ENCODE measurements around the gene KCTD11. TPM values are rescaled to one million over a fixed set of nuclear protein-coding genes. Genes with fewer than 3 reads are reported as not detected.

The KCTD11 gene
- total and polyA plus RNA-seq, 2 of the 13 experiments (the other 11 are each of a cell fraction or from before 2014, with no cell fraction given): 1.6 to 2.6 TPM

GRCh38 chr17:7403043-7403726 is 51.2 kb downstream of the KCTD11 start (continued):
- TF ChIP-seq, protein P1, sequence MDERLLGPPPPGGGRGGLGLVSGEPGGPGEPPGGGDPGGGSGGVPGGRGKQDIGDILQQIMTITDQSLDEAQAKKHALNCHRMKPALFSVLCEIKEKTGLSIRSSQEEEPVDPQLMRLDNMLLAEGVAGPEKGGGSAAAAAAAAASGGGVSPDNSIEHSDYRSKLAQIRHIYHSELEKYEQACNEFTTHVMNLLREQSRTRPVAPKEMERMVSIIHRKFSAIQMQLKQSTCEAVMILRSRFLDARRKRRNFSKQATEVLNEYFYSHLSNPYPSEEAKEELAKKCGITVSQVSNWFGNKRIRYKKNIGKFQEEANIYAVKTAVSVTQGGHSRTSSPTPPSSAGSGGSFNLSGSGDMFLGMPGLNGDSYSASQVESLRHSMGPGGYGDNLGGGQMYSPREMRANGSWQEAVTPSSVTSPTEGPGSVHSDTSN (CRISPR knock-in tag; IDR thresholded peaks at IDR 0.05): no peak
- TF ChIP-seq, protein P2, sequence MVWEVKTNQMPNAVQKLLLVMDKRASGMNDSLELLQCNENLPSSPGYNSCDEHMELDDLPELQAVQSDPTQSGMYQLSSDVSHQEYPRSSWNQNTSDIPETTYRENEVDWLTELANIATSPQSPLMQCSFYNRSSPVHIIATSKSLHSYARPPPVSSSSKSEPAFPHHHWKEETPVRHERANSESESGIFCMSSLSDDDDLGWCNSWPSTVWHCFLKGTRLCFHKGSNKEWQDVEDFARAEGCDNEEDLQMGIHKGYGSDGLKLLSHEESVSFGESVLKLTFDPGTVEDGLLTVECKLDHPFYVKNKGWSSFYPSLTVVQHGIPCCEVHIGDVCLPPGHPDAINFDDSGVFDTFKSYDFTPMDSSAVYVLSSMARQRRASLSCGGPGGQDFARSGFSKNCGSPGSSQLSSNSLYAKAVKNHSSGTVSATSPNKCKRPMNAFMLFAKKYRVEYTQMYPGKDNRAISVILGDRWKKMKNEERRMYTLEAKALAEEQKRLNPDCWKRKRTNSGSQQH (CRISPR knock-in tag; IDR thresholded peaks at IDR 0.05; ENCODE audit: low read depth): 0 out of 2 replicates have a peak, but pooled peaks have one; percentile 43
- TF ChIP-seq KDM5A (IDR thresholded peaks at IDR 0.05; ENCODE audit: borderline replicate concordance, low read length): peak; percentile 28; the same call in 1 of the 2 replicates
- TF ChIP-seq, protein P3, sequence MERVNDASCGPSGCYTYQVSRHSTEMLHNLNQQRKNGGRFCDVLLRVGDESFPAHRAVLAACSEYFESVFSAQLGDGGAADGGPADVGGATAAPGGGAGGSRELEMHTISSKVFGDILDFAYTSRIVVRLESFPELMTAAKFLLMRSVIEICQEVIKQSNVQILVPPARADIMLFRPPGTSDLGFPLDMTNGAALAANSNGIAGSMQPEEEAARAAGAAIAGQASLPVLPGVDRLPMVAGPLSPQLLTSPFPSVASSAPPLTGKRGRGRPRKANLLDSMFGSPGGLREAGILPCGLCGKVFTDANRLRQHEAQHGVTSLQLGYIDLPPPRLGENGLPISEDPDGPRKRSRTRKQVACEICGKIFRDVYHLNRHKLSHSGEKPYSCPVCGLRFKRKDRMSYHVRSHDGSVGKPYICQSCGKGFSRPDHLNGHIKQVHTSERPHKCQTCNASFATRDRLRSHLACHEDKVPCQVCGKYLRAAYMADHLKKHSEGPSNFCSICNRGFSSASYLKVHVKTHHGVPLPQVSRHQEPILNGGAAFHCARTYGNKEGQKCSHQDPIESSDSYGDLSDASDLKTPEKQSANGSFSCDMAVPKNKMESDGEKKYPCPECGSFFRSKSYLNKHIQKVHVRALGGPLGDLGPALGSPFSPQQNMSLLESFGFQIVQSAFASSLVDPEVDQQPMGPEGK (CRISPR knock-in tag; IDR thresholded peaks at IDR 0.05): peak; percentile 81; the same call in 1 of the 2 replicates
- TF ChIP-seq ZNF556 (CRISPR knock-in tag; IDR thresholded peaks at IDR 0.05; ENCODE audit: borderline replicate concordance): 0 out of 2 replicates have a peak, but pooled peaks have one; percentile 5
- peak; percentile 17; the same call in 1 of the 2 replicates for TF ChIP-seq HMG20A (CRISPR knock-in tag; IDR thresholded peaks at IDR 0.05; ENCODE audit: borderline replicate concordance)
- peak; percentile 20; the same call in 1 of the 2 replicates for TF ChIP-seq THAP11 (CRISPR knock-in tag; IDR thresholded peaks at IDR 0.05)
- no peak for TF ChIP-seq LCORL (IDR thresholded peaks at IDR 0.05)
- peak; percentile 35; the same call in 1 of the 2 replicates for TF ChIP-seq LCORL (CRISPR knock-in tag; IDR thresholded peaks at IDR 0.05)
- TF ChIP-seq FOXA3 (CRISPR knock-in tag; IDR thresholded peaks at IDR 0.05): peak; percentile 68; the same call in 1 of the 2 replicates
- TF ChIP-seq SAP130 (CRISPR knock-in tag; IDR thresholded peaks at IDR 0.05; ENCODE audit: low read depth): peak; percentile 83
- TF ChIP-seq SETDB1 (CRISPR knock-in tag; IDR thresholded peaks at IDR 0.05; ENCODE audit: borderline replicate concordance): no peak
- no peak for TF ChIP-seq SPEN (CRISPR knock-in tag; IDR thresholded peaks at IDR 0.05; ENCODE audit: low read depth)
- TF ChIP-seq ZNF609 (CRISPR knock-in tag; IDR thresholded peaks at IDR 0.05; ENCODE audit: borderline replicate concordance): peak; percentile 3; the same call in 1 of the 2 replicates
- peak; percentile 48; the same call in 1 of the 2 replicates for TF ChIP-seq ATF1 (CRISPR knock-in tag; IDR thresholded peaks at IDR 0.05)
- TF ChIP-seq MEIS1 (CRISPR knock-in tag; IDR thresholded peaks at IDR 0.05; ENCODE audit: borderline replicate concordance): peak; percentile 69; the same call in 1 of the 2 replicates
- 0 out of 2 replicates have a peak, but pooled peaks have one; percentile 32 for TF ChIP-seq TOPORS (CRISPR knock-in tag; IDR thresholded peaks at IDR 0.05)
- no peak for TF ChIP-seq TSC22D2 (CRISPR knock-in tag; IDR thresholded peaks at IDR 0.05; ENCODE audit: borderline replicate concordance)
- peak; percentile 59; the same call in 1 of the 2 replicates for TF ChIP-seq ZNF414 (CRISPR knock-in tag; IDR thresholded peaks at IDR 0.05)
